Measurements from ENCODE around the gene SH3BP2. TPM values are rescaled to one million over a fixed set of nuclear protein-coding genes. Genes with fewer than 3 reads are reported as not detected.

The SH3BP2 gene
- total RNA-seq, 1 experiment from 2014 or later, result 52.8 TPM

GRCh38 chr4:2860391-2861348, 67.8 kb downstream of the SH3BP2 start:
- DNase-seq (ENCODE audit: low read depth, low spot score) (no peak), ATAC-seq (no peak)
- no peaks in the 10 kb centered on the region for H3K9me2 ChIP-seq (ENCODE audit: insufficient read depth)
- H3K36me3 ChIP-seq (ENCODE audit: control insufficient read depth in 1 of 2, insufficient read depth in 2 of 2, low read length in 2 of 2), result no peaks in the 10 kb centered on the region
- no peak overlapping the region for H2AFZ ChIP-seq (ENCODE audit: low read depth, low read length, poor library complexity, severe bottlenecking)
- peak overlapping the region; percentile 45 for H3K4me2 ChIP-seq (ENCODE audit: low read length)
- peaks cover 97% of the 10 kb centered on the region for H3K79me2 ChIP-seq (ENCODE audit: insufficient read depth, low read length)
- CTCF ChIA-PET, result no interaction called here
- no peak for TF ChIP-seq CBX3 (IDR thresholded peaks at IDR 0.05; ENCODE audit: low read depth)
- no peak for TF ChIP-seq RAD21 (IDR thresholded peaks at IDR 0.05; ENCODE audit: low read depth)
- no peak for TF ChIP-seq FOSL1 (IDR thresholded peaks at IDR 0.05; ENCODE audit: low read depth)
- POLR2A ChIA-PET, result no interaction called here
- BruUV-seq (replicated peaks), result no TSS peak
- H3K27me3 ChIP-seq (ENCODE audit: insufficient read depth, low read length), result no peaks in the 10 kb centered on the region
- peaks cover 31 to 36% of the 10 kb centered on the region in 2 experiments for H3K4me1 ChIP-seq (ENCODE audit: control insufficient read depth in 1 of 2, insufficient read depth in 2 of 2, low read length in 2 of 2)
- H3K4me3 ChIP-seq (replicated peaks in 1 of 2; ENCODE audit: low read depth in 1 of 2, low read length in 2 of 2), result no peak overlapping the region
- no peak overlapping the region for H3K27ac ChIP-seq (ENCODE audit: low read depth, low read length)
- H4K20me1 ChIP-seq (ENCODE audit: insufficient read depth), result peaks cover 4% of the 10 kb centered on the region; the same call in 1 of the 2 replicates
- no peaks in the 10 kb centered on the region for H3K9me3 ChIP-seq (ENCODE audit: control insufficient read depth in 1 of 2, insufficient read depth in 1 of 2, low read depth in 1 of 2, low read length in 2 of 2)
- H3K9ac ChIP-seq (ENCODE audit: low read length), result no peak overlapping the region
- intact Hi-C loops (cut with micrococcal nuclease), result no loop called here
- RAD21 ChIA-PET (ENCODE audit: low non-redundant PET in 1 of 2, low total read pairs in 2 of 2, uncharacterized antibody in 2 of 2, unreplicated experiment in 2 of 2), result no interaction called here

GRCh38 chr4:2861631-2862436, 68.9 kb downstream of the SH3BP2 start:
- Histone ChIP-seq H3K27ac (ENCODE audit: low read depth, low read length) (no peak overlapping the region), H4K20me1 (ENCODE audit: insufficient read depth) (peaks cover 4% of the 10 kb centered on the region; the same call in 1 of the 2 replicates), H3K9ac (ENCODE audit: low read length) (no peak overlapping the region; the same call in 1 of the 2 replicates), H3K36me3 (ENCODE audit: control insufficient read depth in 1 of 2, insufficient read depth in 2 of 2, low read length in 2 of 2) (no peaks in the 10 kb centered on the region), H3K79me2 (ENCODE audit: insufficient read depth, low read length) (peaks cover 98% of the 10 kb centered on the region), H3K9me3 (ENCODE audit: control insufficient read depth in 1 of 2, insufficient read depth in 1 of 2, low read depth in 1 of 2, low read length in 2 of 2) (no peaks in the 10 kb centered on the region), H3K4me2 (ENCODE audit: low read length) (peak overlapping the region; percentile 28), H2AFZ (ENCODE audit: low read depth, low read length, poor library complexity, severe bottlenecking) (no peak overlapping the region), H3K4me3 (replicated peaks in 1 of 2; ENCODE audit: low read depth in 1 of 2, low read length in 2 of 2) (no peak overlapping the region), H3K9me2 (ENCODE audit: insufficient read depth) (no peaks in the 10 kb centered on the region), H3K27me3 (ENCODE audit: insufficient read depth, low read length) (no peaks in the 10 kb centered on the region), H3K4me1 (ENCODE audit: control insufficient read depth in 1 of 2, insufficient read depth in 2 of 2, low read length in 2 of 2) (peaks cover 31 to 36% of the 10 kb centered on the region in 2 experiments)
- DNase-seq (ENCODE audit: low read depth, low spot score) (no peak), ATAC-seq (no peak)
- CTCF ChIA-PET, result no interaction called here
- POLR2A ChIA-PET, result no interaction called here
- intact Hi-C loops (cut with micrococcal nuclease), result no loop called here
- RAD21 ChIA-PET (ENCODE audit: low non-redundant PET in 1 of 2, low total read pairs in 2 of 2, uncharacterized antibody in 2 of 2, unreplicated experiment in 2 of 2), result no interaction called here
- no TSS peak for BruUV-seq (replicated peaks)
- no peak for TF ChIP-seq TCF7L2 (IDR thresholded peaks at IDR 0.05; ENCODE audit: borderline replicate concordance, extremely low read depth, insufficient read depth, insufficient read length)
- TF ChIP-seq JUND (IDR thresholded peaks at IDR 0.05), result no peak
- TF ChIP-seq EZH2 (IDR thresholded peaks at IDR 0.05), result no peak
- no peak for TF ChIP-seq CTCF (IDR thresholded peaks at IDR 0.05 in 2 of 3, conservative IDR thresholded peaks at IDR 0.05 in 1 of 3; ENCODE audit: borderline replicate concordance in 1 of 3, insufficient read depth in 1 of 3, low read depth in 2 of 3, low read length in 2 of 3)
- no peak for TF ChIP-seq CEBPB (IDR thresholded peaks at IDR 0.05; ENCODE audit: low read depth)
- no peak for TF ChIP-seq MAX (IDR thresholded peaks at IDR 0.05)
- no peak for TF ChIP-seq YY1 (IDR thresholded peaks at IDR 0.05; ENCODE audit: extremely low read depth, insufficient replicate concordance, low read depth, low read length)
- no peak for TF ChIP-seq REST (IDR thresholded peaks at IDR 0.05; ENCODE audit: low read depth)
- no peak for TF ChIP-seq ELF1 (IDR thresholded peaks at IDR 0.05; ENCODE audit: borderline replicate concordance, low read depth)
